ENCODE data around the gene DOCK11.
A peak's percentile ranks its signal among the peaks of the same experiment; 100 is the strongest.
"Not testable (repeated sequence)": the region's sequence is repeated elsewhere in the genome, so short reads cannot be mapped to it uniquely, and the experiment has no call there.

Gene DOCK11

GRCh38 chrX:118716833-118717232, 221.2 kb downstream of the DOCK11 start:
- in situ Hi-C loops (cut with MboI; ENCODE audit: low pct_unique_long_range_greater_than_20kb, low sequenced_read_pairs); DNase-seq: not testable (repeated sequence)

DNA sequence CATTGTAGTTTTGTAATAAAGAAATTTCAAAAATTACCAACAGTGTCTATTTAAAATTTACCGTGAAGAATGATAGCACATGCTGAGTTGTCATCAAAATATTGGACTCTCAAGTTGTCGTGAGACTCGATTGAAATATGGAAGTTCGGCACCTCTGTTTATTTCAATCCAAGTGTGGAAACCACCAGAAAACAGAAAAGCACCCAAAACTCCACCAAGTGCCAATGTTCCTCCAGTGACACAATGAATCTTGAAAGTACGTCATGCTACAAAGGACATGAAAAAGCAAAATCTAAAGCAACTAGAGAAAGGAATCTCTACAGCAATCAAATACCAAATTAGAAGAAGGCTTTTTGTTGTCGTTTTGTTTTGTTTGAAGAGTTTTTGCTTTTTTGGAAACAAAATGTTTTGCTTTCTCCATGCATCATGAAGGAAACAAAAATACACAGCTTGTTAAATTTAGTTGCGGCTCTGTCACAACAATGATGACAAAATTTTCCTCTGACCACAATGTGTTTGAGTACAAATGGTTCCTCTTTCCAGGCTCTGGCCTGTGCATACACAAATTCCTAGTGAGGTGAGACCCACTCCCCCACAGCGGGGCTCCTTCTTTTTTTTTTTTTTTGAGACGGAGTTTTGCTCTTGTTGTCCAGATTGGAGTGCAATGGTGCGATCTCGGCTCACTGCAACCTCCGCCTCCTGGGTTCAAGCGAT, 222.2 kb downstream of the DOCK11 start:
- peak; percentile 91 for DNase-seq
- in situ Hi-C loops (cut with MboI; ENCODE audit: low pct_unique_long_range_greater_than_20kb, low sequenced_read_pairs): no loop called here

- in situ Hi-C loops (cut with MboI; ENCODE audit: low pct_unique_long_range_greater_than_20kb, low sequenced_read_pairs): no loop called here
- DNase-seq: peak; percentile 92
Measured at GRCh38 chrX:118718737-118719136, 223.1 kb downstream of the DOCK11 start.

- DNase-seq: no peak
- in situ Hi-C loops (cut with MboI; ENCODE audit: low pct_unique_long_range_greater_than_20kb, low sequenced_read_pairs): no loop called here
Measured at GRCh38 chrX:118720058-118720707, 224.6 kb downstream of the DOCK11 start.

- in situ Hi-C loops (cut with MboI; ENCODE audit: low pct_unique_long_range_greater_than_20kb, low sequenced_read_pairs): no loop called here
- DNase-seq: no peak
Measured at GRCh38 chrX:118723376-118723775, 227.8 kb downstream of the DOCK11 start.

DNA sequence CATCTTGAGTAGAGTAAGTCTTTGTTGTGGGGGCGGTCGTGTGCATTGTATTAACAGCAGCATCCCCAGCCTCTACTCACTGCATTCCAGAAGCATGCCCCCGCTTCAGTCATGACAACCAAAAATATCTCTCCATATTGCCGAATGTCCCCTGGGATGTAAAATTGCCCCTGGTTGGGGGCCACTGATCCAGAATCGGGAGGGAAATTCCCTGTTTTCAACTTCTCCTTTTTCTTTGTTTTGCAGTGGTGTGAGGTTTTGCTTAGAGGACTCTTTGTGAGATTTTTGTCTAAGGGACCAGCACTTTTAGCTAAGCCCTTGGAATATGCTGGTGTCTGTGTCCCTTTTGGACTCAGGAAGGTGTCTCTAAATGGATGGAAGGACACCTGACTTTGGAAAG, 228.8 kb downstream of the DOCK11 start:
- in situ Hi-C loops (cut with MboI; ENCODE audit: low pct_unique_long_range_greater_than_20kb, low sequenced_read_pairs): no loop called here
- no peak for DNase-seq

DNA sequence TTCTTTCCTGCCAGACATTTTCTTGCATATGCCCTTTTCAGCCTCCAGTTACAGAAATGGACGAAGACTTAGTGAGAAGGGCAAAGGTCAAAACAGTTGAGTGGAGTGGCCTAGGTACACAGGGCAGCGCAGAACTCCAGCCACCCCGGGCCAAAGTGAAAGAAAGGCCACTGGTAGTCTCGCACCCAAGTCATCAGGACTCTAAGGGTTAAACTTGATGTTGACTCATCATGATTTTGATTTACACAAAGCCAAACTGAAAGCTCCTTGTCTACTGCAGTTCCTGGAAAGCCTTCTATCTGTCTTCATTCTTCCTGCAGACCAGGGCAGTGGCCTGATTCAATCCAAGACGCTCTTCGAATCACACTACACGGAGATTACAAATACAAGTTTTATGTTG, 229.2 kb downstream of the DOCK11 start:
- in situ Hi-C loops (cut with MboI; ENCODE audit: low pct_unique_long_range_greater_than_20kb, low sequenced_read_pairs): no loop called here
- DNase-seq: no peak

DNA sequence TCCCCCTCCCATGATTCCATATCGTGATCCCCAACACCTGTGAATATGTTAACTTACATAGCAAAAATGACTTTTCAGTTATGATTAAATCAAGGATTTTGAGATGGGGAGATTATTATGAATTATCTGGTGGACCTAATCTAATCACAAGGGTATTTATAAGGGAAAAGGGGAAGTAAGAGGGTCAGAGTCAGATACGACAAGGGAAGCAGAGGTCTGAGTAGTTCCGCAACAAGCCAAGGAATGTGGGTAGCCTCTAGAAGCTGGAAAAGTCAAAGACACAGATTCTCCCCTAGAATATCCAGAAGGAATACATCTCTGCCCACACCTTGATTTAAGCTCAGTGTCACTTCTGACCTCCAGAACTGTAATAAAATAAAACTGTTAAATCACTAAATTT, 230.8 kb downstream of the DOCK11 start:
- in situ Hi-C loops (cut with MboI; ENCODE audit: low pct_unique_long_range_greater_than_20kb, low sequenced_read_pairs): no loop called here
- DNase-seq: no peak

GRCh38 chrX:118726887-118727685, 231.5 kb downstream of the DOCK11 start, which contains the start of gene IL13RA1:
IL13RA1 (plus strand) TSS chrX:118727606; CDS start chrX:118727639, 33 bp downstream.
- in situ Hi-C loops (cut with MboI; ENCODE audit: low pct_unique_long_range_greater_than_20kb, low sequenced_read_pairs): no loop called here

DNA sequence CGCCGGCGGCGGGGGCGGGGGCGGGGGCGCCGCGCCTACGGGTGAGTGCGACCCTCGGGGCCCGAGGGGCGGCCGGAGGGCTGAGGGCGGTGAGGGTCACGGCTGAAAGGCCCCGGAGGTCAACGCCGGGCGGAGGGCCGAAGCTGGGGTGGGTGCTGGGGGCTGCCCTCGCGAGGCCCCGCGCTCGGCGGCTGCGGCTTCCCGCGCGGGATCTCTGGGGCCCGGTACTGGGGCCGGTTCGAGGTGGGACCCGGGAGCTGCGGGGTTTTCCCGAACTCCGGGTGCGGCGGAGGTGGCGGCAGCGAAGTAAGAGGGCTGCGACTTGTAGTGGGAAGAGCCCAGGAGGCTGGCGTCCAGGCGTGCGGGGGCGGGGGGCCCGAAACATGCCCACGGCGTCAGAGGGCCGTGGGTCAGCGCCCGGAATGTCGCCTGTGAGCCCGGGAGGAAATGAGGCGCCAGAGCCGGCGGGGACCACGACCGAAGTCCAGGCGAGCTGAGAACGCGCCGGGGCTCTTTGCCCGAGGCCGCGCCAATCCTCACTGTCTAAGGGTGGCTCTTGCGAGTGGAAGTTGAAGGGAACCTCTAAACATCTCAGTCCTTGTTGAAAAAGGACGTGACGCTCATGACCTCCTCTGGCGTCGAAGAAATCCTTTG, 232.2 kb downstream of the DOCK11 start:
- no peak for DNase-seq
- in situ Hi-C loops (cut with MboI; ENCODE audit: low pct_unique_long_range_greater_than_20kb, low sequenced_read_pairs): no loop called here

More at GRCh38 chrX:118726887-118727685, 231.5 kb downstream of the DOCK11 start, which contains the start of gene IL13RA1:
- DNase-seq: peak; percentile 88

- in situ Hi-C loops (cut with MboI; ENCODE audit: low pct_unique_long_range_greater_than_20kb, low sequenced_read_pairs): no loop called here
- no peak for DNase-seq
Measured at GRCh38 chrX:118729042-118729652, 233.5 kb downstream of the DOCK11 start.

DNA sequence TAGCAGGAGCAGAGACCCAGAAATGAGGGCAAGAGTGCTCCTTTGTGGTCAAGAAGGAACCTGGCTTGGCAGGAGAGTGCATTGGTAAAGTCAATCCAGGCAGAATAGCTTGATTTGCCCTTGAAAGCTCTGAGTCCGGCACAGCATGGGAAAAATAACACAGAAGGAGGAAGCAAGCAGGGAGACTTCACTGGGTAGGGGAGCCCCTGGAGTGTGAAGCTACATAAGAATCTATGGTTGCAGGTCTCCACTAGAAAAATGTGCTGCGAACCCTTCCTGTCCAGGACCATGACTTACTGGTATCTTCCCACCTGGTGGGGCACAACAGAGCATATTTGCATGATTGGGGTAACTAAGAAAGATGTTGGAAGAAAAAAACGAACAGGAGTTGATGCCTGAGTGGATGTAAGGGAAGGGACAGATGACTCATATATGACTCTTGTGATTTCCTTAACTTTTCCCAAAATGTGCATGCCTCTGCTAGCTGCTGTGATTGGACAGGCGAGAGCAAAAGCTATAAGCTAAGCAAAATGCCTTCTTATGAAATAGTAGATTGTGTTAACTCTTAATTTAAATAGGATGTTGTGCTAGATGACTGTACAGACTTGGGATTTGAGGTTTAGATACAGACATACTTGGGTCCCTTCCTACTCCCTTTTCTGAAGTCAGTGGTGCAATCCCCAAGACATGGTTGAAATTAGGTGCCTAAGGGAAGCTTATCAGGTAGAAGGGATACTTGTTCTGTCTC, 235.1 kb downstream of the DOCK11 start:
- no peak for DNase-seq
- in situ Hi-C loops (cut with MboI; ENCODE audit: low pct_unique_long_range_greater_than_20kb, low sequenced_read_pairs): no loop called here

DNA sequence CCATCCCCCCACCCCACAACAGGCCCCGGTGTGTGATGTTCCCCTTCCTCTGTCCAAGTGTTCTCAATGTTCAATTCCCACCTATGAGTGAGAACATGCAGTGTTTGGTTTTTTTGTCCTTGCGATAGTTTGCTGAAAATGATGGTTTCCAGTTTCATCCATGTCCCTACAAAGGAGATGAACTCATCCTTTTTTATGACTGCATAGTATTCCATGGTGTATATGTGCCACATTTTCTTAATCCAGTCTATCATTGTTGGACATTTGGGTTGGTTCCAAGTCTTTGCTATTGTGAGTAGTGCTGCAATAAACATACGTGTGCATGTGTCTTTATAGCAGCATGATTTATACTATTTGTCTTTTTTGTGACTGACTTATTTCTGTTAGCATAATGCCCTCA, 236.9 kb downstream of the DOCK11 start:
- in situ Hi-C loops (cut with MboI; ENCODE audit: low pct_unique_long_range_greater_than_20kb, low sequenced_read_pairs): not testable (repeated sequence)

GRCh38 chrX:118734909-118735308, 239.3 kb downstream of the DOCK11 start:
- DNase-seq: no peak
- in situ Hi-C loops (cut with MboI; ENCODE audit: low pct_unique_long_range_greater_than_20kb, low sequenced_read_pairs): no loop called here

More for the DNA sequence above, 236.9 kb downstream of the DOCK11 start:
- not testable (repeated sequence) for DNase-seq
